ENCODE data around the gene HELZ2.
"Not testable (repeated sequence)": the region's sequence is repeated elsewhere in the genome, so short reads cannot be mapped to it uniquely, and the experiment has no call there.

Gene HELZ2

GRCh38 chr20:63618291-63618980 lies 44.4 kb upstream of the HELZ2 start:
- H3K27me3 ChIP-seq (ENCODE audit: insufficient read depth, poor library complexity, severe bottlenecking), result no peaks in the 10 kb centered on the region
- TF ChIP-seq SPI1 (IDR thresholded peaks at IDR 0.05; ENCODE audit: borderline replicate concordance, low read depth) (no peak), CTCF (IDR thresholded peaks at IDR 0.05; ENCODE audit: insufficient read depth, low read length) (no peak), GABPA (IDR thresholded peaks at IDR 0.05; ENCODE audit: low read depth) (no peak), POLR2AphosphoS5 (IDR thresholded peaks at IDR 0.05; ENCODE audit: low read depth) (no peak)
- TF ChIP-seq, protein P1, sequence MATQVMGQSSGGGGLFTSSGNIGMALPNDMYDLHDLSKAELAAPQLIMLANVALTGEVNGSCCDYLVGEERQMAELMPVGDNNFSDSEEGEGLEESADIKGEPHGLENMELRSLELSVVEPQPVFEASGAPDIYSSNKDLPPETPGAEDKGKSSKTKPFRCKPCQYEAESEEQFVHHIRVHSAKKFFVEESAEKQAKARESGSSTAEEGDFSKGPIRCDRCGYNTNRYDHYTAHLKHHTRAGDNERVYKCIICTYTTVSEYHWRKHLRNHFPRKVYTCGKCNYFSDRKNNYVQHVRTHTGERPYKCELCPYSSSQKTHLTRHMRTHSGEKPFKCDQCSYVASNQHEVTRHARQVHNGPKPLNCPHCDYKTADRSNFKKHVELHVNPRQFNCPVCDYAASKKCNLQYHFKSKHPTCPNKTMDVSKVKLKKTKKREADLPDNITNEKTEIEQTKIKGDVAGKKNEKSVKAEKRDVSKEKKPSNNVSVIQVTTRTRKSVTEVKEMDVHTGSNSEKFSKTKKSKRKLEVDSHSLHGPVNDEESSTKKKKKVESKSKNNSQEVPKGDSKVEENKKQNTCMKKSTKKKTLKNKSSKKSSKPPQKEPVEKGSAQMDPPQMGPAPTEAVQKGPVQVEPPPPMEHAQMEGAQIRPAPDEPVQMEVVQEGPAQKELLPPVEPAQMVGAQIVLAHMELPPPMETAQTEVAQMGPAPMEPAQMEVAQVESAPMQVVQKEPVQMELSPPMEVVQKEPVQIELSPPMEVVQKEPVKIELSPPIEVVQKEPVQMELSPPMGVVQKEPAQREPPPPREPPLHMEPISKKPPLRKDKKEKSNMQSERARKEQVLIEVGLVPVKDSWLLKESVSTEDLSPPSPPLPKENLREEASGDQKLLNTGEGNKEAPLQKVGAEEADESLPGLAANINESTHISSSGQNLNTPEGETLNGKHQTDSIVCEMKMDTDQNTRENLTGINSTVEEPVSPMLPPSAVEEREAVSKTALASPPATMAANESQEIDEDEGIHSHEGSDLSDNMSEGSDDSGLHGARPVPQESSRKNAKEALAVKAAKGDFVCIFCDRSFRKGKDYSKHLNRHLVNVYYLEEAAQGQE (IDR thresholded peaks at IDR 0.05; ENCODE audit: insufficient replicate concordance, low read depth), result no peak
- DNase-seq (ENCODE audit: low read depth in 1 of 2, low spot score in 1 of 2), result no peak
- no peak overlapping the region for H3K27ac ChIP-seq (replicated peaks)
- H3K4me3 ChIP-seq (replicated peaks; ENCODE audit: insufficient read depth, low read length), result no peak overlapping the region

- Histone ChIP-seq H3K4me3 (replicated peaks; ENCODE audit: insufficient read depth, low read length) (no peak overlapping the region), H3K27ac (replicated peaks) (no peak overlapping the region), H3K27me3 (ENCODE audit: insufficient read depth, poor library complexity, severe bottlenecking) (no peaks in the 10 kb centered on the region)
- TF ChIP-seq POLR2AphosphoS5 (IDR thresholded peaks at IDR 0.05; ENCODE audit: low read depth) (no peak), SPI1 (IDR thresholded peaks at IDR 0.05; ENCODE audit: borderline replicate concordance, low read depth) (no peak), GABPA (IDR thresholded peaks at IDR 0.05; ENCODE audit: low read depth) (no peak), CTCF (IDR thresholded peaks at IDR 0.05; ENCODE audit: insufficient read depth, low read length) (no peak)
- TF ChIP-seq, protein P1 (IDR thresholded peaks at IDR 0.05; ENCODE audit: insufficient replicate concordance, low read depth), result no peak
- no peak for DNase-seq (ENCODE audit: low read depth in 1 of 2, low spot score in 1 of 2)
Observed at GRCh38 chr20:63617876-63618265, 43.8 kb upstream of the HELZ2 start.

DNA sequence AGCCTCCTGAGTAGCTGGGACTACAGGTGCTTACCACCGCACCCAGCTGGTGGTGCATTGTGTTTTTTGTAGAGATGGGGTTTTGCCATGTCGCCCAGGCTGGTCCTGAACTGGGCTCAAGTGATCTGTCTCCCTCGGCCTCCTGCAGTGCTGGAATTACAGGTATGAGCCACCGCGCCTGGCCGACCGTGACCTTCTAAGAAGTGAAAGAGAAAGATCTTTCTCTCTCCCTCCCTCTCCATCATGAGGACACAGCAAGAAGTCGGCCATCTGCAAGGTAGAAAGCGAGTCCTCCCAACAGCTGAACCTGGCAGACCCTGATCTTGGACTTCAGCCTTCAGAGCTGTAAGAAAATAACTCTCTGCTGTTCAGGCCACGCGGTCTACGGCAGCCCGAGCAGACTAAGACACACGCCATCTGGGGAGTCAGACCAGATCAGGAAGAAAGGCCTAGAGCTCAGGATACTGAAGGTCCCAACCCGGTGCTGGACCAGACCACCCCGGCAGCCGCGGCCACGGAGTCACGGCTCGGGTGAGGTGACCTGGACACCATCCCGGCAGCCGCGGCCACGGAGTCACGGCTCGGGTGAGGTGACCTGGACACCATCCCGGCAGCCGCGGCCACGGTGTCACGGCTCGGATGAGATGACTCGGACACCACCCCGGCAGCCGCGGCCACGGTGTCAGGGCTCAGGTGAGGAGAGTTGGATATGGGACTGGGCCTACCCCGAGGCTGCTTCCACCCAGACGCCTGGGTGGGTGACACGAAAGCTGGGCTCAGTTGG lies 43.2 kb upstream of the HELZ2 start:
- TF ChIP-seq POLR2AphosphoS5 (IDR thresholded peaks at IDR 0.05; ENCODE audit: low read depth), result no peak
- TF ChIP-seq, protein P1 (IDR thresholded peaks at IDR 0.05; ENCODE audit: insufficient replicate concordance, low read depth), result no peak
- TF ChIP-seq CTCF (IDR thresholded peaks at IDR 0.05; ENCODE audit: insufficient read depth, low read length), result no peak
- no peak for TF ChIP-seq SPI1 (IDR thresholded peaks at IDR 0.05; ENCODE audit: borderline replicate concordance, low read depth)
- TF ChIP-seq GABPA (IDR thresholded peaks at IDR 0.05; ENCODE audit: low read depth), result no peak
- Histone ChIP-seq H3K27ac (replicated peaks) (no peak overlapping the region), H3K27me3 (ENCODE audit: insufficient read depth, poor library complexity, severe bottlenecking) (no peaks in the 10 kb centered on the region), H3K4me3 (replicated peaks; ENCODE audit: insufficient read depth, low read length) (no peak overlapping the region)
- DNase-seq (ENCODE audit: low read depth in 1 of 2, low spot score in 1 of 2), result no peak

GRCh38 chr20:63613863-63614594 lies 40.0 kb upstream of the HELZ2 start:
- not testable (repeated sequence) for H3K4me3 ChIP-seq (replicated peaks; ENCODE audit: insufficient read depth, low read length); DNase-seq (ENCODE audit: low read depth in 1 of 2, low spot score in 1 of 2); H3K27me3 ChIP-seq (ENCODE audit: insufficient read depth, poor library complexity, severe bottlenecking); H3K27ac ChIP-seq (replicated peaks)
